ENCODE measurements around the gene RCCD1.

RCCD1 gene

GRCh38 chr15:90946941-90947576, 7.6 kb upstream of the RCCD1 start:
- no peak for DNase-seq

GRCh38 chr15:90947577-90948357, 6.9 kb upstream of the RCCD1 start:
- no peak for DNase-seq

DNA sequence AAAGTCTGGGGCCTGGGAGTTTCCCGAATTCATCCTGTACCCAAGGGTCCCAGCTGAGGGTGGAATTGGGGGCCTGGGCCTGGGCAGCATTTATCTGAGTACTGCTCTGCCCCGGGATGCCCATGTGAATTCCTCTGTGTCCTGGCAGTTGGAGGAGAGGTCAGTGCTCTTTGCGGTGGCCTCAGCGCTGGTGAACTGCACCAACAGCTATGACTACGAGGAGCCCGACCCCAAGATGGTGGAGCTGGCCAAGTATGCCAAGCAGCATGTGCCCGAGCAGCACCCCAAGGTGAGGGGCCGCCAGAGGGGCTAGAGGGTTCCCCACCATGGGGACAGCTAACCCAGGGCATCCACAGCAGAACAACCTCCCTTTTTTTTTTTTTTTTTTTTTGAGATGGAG, 6.2 kb upstream of the RCCD1 start:
- DNase-seq = no peak

- DNase-seq = no peak
Measured at GRCh38 chr15:90949979-90950675, 4.6 kb upstream of the RCCD1 start.

DNA sequence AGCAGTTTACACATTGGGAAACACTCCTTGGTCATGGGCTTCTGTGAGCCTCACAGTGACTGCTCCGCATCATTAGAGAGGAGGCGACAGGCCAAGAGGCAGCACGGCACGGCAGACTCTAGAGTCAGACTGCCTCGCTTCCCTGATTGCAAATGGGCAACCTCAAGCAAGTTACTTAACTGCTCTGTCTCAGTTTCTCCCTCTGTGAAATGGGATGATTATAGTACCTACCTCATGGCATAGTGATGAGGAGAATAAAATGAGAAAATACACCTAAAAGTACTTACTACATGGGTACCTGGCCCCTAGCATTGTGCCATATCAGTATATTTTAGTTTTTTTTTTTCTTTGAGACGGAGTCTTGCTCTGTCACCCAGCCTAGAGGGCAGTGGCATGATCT, 4.0 kb upstream of the RCCD1 start:
- no peak for DNase-seq

- no peak for DNase-seq
Measured at GRCh38 chr15:90952901-90953677, 1.6 kb upstream of the RCCD1 start.

GRCh38 chr15:90953947-90954711, 555 bp upstream of the RCCD1 start:
- DNase-seq = no peak

DNA sequence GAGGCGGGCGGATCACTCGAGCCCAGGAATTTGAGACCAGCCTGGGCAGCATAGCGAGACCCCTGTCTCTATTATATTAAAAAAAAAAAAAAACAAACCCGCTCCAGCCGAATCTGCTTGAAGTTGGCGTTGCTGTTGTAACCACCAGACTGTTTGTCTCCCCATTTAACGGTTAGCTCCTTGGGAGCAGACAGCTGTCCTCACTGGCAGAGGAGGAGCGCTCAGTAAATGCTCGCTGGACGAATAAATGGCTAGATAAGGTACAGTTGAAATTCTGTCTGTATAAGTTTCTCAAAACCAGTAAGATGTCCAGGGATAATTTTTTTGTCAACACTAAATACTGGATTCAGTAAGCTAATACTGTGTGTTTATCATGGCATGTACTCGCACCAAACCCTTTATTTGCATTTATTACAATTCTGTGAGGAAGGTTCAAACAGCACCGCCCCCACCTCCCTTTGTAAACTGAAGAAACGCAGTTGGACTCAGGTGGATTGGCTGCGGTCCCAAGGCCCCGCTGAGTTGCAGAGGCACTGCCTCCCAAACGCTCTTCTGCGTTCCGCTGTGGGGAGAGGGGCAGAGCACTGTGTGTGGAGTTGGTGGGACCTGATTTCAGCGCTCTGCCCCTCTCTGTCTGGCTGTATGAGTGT, 1.1 kb downstream of the RCCD1 start:
- DNase-seq = no peak

DNA sequence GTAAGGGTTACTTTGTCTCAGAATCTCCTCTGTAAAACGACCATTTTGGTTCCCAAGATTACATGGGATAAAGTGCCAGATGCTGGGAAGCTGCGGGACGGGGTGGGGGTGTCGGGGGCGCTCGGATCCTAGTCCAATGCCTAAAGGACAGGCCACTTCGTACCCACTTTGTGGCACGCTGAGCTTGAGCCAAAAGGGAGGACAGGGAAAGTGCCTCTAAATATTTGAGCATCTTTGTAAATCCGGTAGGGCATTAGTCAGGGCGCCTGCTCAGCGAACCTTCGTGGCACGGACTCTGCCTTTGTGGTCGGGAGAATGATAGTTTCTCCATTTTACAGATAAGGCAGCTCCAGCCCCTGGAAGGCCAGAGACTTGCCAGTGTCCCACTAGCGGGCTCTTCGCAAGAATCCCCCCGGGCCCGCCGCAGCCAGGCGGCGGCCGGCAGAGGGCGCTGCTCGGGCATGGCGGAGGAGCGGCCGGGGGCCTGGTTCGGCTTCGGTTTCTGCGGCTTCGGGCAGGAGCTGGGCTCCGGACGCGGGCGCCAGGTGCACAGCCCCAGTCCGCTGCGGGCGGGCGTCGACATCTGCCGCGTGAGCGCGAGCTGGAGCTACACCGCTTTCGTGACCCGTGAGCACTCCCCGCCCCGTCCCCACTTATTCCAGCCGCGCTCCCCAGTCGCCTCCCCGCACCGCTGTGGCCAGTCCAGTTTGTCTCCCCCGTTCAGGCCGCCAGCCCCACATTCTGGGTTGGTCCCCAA, 1.8 kb downstream of the RCCD1 start:
- peak; percentile 69 for DNase-seq

- DNase-seq = no peak
Measured at GRCh38 chr15:90957031-90957790, 2.5 kb downstream of the RCCD1 start.

GRCh38 chr15:90957791-90958190, 3.1 kb downstream of the RCCD1 start:
- no peak for DNase-seq

GRCh38 chr15:90959028-90959595, 4.4 kb downstream of the RCCD1 start:
- no peak for DNase-seq

- DNase-seq = no peak
Measured at GRCh38 chr15:90959894-90960293, 5.2 kb downstream of the RCCD1 start.

DNA sequence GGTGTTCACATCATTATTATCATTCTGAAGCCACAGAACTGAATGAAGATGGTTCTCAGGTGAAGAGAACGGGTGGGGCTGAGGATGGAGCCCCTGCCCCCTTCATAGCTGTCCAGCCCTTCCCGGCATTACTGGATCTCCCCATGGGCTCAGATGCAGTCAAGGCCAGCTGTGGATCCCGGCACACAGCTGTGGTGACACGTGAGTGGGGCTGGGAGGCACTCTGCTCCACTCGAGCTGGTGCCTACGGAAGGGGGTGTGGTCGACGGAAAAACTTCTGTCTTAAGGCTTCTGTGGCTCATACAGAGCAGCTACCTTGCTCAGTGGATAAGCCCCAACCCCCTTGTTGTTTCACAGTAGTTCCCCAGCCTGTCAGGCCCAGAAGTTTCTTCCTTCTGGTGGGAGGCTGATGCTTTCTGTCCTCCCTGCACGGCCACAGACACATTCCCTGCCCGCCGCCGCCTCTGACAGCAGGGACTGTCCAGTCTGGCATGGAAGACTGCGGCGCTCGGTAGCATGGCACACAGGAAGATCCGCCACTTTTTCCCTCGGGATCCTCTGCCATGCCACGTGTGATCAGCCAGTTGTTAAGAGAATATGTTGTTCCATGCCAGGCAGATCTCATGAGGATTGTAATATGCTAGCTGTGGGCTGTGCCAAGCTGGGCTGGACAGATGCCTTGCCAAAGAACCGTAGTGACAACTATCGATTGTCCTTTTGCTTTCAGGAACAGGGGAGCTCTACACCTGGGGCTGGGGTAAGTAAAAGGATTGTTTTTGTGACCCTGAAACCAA, 5.8 kb downstream of the RCCD1 start:
- DNase-seq = no peak

DNA sequence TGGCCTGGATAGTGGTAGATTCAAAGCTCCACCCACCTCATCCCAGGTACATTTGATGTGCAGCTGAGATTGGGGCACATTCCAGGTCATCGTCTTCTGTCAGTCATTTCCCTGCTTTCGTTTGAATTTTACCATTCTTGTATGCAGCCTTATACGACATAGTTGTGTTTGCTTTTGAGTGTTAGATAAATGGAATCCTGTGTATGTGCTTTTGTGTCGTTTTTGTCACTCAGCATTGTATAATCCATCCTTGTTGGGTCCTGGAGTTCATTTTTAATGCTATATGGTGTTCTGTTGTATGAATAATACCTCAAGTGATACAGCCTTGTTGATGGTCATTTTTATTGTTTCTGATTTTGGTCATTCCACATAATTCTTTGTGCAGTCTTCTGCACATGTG, 7.3 kb downstream of the RCCD1 start:
- no peak for DNase-seq

DNA sequence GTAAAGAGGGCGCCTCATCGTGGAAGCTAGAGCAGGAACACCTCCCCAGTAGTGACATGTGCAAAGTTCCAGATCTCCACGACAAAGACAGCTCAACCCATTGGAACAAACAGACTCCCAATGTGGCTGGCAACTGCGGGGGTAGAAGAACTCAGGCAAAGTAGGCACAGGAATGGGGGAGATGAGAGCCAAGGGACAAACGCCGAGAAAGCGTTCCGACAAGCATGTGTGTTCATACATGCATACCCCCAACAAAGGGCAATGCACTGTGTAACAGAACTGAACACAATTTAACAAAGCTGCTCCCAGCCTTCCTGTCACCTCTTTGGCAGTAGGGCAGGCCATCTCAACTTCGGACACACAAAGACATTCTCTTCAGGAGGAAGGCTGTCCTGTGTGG, 11.6 kb downstream of the RCCD1 start:
- no peak for DNase-seq

DNA sequence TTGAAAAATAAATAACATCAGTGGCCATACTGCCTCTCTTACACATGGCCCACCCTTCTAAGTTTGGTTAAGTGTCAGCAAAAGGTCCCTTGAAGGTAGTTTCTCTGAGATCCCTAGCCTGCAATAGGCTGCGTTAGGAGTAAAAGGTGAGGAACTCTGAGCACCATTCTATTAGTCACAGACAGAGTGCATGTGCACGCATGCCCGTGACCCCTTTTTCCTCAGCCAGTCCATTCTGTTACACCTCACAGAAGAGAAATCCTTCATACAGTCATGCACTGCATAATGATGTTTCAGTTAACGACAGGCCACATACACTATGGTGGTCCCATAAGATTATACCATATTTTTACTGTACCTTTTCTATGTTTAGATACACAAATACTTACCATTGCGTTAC, 12.5 kb downstream of the RCCD1 start:
- no peak for DNase-seq

DNA sequence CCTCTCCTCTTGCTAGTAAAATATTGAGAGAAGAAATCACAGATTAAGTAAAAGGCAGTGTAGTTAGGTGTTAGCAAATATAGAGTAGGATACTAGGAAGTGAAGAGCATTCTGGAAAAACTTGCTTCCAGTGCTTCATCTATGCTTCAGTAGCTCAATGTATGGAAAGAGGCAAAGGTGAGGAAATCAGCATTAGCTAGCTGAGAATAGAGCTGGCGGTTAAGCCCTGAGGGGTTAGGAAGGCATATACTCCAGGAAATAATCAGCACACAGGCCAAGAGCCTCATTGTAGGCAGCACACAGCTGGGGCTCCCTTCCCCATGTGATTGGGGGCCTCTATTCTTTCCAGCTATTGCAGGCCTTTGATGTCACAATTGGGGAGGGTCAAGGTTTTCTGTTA, 13.8 kb downstream of the RCCD1 start:
- no peak for DNase-seq

- DNase-seq = no peak
Measured at GRCh38 chr15:90970274-90970673, 15.6 kb downstream of the RCCD1 start.

Data from CD4-positive, alpha-beta T cell treated with Interleukin-12 subunit alpha and Interleukin-12 subunit beta, for 1 hour (primary cell).